ENCODE data around the gene SON.

Gene SON

GRCh38 chr21:33544451-33545195 lies 1.8 kb downstream of the SON start:
- Histone ChIP-seq H3K27ac (no peak overlapping the region), H3K27me3 (ENCODE audit: control insufficient read depth, insufficient read depth, low read length) (no peaks in the 10 kb centered on the region), H3K79me2 (peaks cover 13% of the 10 kb centered on the region), H3K4me2 (ENCODE audit: low read length) (peak overlapping the region; percentile 77), H3K4me1 (no peaks in the 10 kb centered on the region), H3K4me3 (ENCODE audit: low read depth, low read length) (peak overlapping the region; percentile 88), H2AFZ (no peak overlapping the region), H3K36me3 (ENCODE audit: control insufficient read depth, insufficient read depth, low read length) (peaks cover 3% of the 10 kb centered on the region), H3K9me3 (ENCODE audit: control insufficient read depth, low read length) (no peaks in the 10 kb centered on the region), H3K9ac (no peak overlapping the region)
- TF ChIP-seq, protein P1, sequence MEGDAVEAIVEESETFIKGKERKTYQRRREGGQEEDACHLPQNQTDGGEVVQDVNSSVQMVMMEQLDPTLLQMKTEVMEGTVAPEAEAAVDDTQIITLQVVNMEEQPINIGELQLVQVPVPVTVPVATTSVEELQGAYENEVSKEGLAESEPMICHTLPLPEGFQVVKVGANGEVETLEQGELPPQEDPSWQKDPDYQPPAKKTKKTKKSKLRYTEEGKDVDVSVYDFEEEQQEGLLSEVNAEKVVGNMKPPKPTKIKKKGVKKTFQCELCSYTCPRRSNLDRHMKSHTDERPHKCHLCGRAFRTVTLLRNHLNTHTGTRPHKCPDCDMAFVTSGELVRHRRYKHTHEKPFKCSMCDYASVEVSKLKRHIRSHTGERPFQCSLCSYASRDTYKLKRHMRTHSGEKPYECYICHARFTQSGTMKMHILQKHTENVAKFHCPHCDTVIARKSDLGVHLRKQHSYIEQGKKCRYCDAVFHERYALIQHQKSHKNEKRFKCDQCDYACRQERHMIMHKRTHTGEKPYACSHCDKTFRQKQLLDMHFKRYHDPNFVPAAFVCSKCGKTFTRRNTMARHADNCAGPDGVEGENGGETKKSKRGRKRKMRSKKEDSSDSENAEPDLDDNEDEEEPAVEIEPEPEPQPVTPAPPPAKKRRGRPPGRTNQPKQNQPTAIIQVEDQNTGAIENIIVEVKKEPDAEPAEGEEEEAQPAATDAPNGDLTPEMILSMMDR (IDR thresholded peaks at IDR 0.05): no peak

- H3K4me1 ChIP-seq: no peaks in the 10 kb centered on the region
- no peaks in the 10 kb centered on the region for H3K9me3 ChIP-seq (ENCODE audit: control insufficient read depth, low read length)
- H3K9ac ChIP-seq: no peak overlapping the region
- TF ChIP-seq, protein P1 (IDR thresholded peaks at IDR 0.05): no peak
- H3K79me2 ChIP-seq: peaks cover 16% of the 10 kb centered on the region
- no peak overlapping the region for H3K4me2 ChIP-seq (ENCODE audit: low read length)
- H3K4me3 ChIP-seq (ENCODE audit: low read depth, low read length): no peak overlapping the region
- peaks cover 3% of the 10 kb centered on the region for H3K36me3 ChIP-seq (ENCODE audit: control insufficient read depth, insufficient read depth, low read length)
- H2AFZ ChIP-seq: no peak overlapping the region
- no peak overlapping the region for H3K27ac ChIP-seq
- H3K27me3 ChIP-seq (ENCODE audit: control insufficient read depth, insufficient read depth, low read length): no peaks in the 10 kb centered on the region
Measured at GRCh38 chr21:33546086-33546485, 3.2 kb downstream of the SON start.

DNA sequence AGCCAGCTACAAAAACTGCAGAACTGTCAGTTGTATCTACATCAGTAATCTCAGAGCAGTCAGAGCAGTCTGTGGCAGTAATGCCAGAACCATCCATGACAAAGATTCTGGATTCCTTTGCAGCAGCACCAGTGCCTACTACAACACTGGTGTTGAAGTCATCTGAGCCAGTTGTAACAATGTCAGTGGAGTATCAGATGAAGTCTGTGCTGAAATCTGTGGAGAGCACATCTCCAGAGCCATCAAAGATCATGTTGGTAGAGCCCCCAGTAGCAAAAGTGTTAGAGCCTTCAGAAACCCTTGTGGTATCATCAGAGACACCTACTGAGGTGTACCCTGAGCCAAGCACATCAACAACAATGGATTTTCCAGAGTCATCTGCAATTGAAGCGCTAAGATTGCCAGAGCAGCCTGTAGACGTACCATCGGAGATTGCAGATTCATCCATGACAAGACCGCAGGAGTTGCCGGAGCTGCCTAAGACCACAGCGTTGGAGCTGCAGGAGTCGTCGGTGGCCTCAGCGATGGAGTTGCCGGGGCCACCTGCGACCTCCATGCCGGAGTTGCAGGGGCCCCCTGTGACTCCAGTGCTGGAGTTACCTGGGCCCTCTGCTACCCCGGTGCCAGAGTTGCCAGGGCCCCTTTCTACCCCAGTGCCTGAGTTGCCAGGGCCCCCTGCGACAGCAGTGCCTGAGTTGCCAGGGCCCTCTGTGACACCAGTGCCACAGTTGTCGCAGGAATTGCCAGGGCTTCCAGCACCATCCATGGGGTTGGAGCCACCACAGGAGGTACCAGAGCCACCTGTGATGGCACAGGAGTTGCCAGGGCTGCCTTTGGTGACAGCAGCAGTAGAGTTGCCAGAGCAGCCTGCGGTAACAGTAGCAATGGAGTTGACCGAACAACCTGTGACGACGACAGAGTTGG lies 7.3 kb downstream of the SON start:
- Histone ChIP-seq H3K27me3 (ENCODE audit: control insufficient read depth, insufficient read depth, low read length) (no peaks in the 10 kb centered on the region), H3K79me2 (peaks cover 24% of the 10 kb centered on the region), H3K4me1 (no peaks in the 10 kb centered on the region), H2AFZ (no peak overlapping the region), H3K27ac (no peak overlapping the region), H3K9ac (no peak overlapping the region), H3K9me3 (ENCODE audit: control insufficient read depth, low read length) (no peaks in the 10 kb centered on the region), H3K4me2 (ENCODE audit: low read length) (no peak overlapping the region), H3K36me3 (ENCODE audit: control insufficient read depth, insufficient read depth, low read length) (peaks cover 3% of the 10 kb centered on the region), H3K4me3 (ENCODE audit: low read depth, low read length) (no peak overlapping the region)
- TF ChIP-seq, protein P1 (IDR thresholded peaks at IDR 0.05): no peak

GRCh38 chr21:33550772-33551660 lies 8.2 kb downstream of the SON start:
- TF ChIP-seq, protein P1 (IDR thresholded peaks at IDR 0.05): no peak
- H3K9ac ChIP-seq: no peak overlapping the region
- H3K79me2 ChIP-seq: peaks cover 24% of the 10 kb centered on the region
- H3K36me3 ChIP-seq (ENCODE audit: control insufficient read depth, insufficient read depth, low read length): peaks cover 3% of the 10 kb centered on the region
- H3K4me3 ChIP-seq (ENCODE audit: low read depth, low read length): no peak overlapping the region
- H3K27me3 ChIP-seq (ENCODE audit: control insufficient read depth, insufficient read depth, low read length): no peaks in the 10 kb centered on the region
- H3K4me2 ChIP-seq (ENCODE audit: low read length): no peak overlapping the region
- H2AFZ ChIP-seq: no peak overlapping the region
- no peak overlapping the region for H3K27ac ChIP-seq
- H3K4me1 ChIP-seq: no peaks in the 10 kb centered on the region
- H3K9me3 ChIP-seq (ENCODE audit: control insufficient read depth, low read length): no peaks in the 10 kb centered on the region

Measured in parathyroid adenoma (tissue), 2 donors.